SK-N-SH (cell line): ENCODE results near the gene CDC34. TPM values are rescaled to one million over a fixed set of nuclear protein-coding genes. Genes with fewer than 3 reads are reported as not detected.
A peak's percentile ranks its signal among the peaks of the same experiment; 100 is the strongest.

Experiments used
- CTCF ChIA-PET: fragments of 300-600, 350-600 bp; formaldehyde crosslinking; extraction: SDS; loops from one replicate; lab custom pipeline; 2021; lab: Yijun Ruan, JAX
- POLR2A ChIA-PET: fragments of 350-600 bp; sonication (Branson Sonifier 250); formaldehyde crosslinking; extraction: SDS; loops from one replicate; lab custom pipeline; 2020; ENCODE audit warnings: antibody characterized with exemption, inconsistent platforms; lab: Yijun Ruan, JAX
- DNase-seq: peaks from one replicate; pipeline ENCODE4 v3.0.0; 2012
- H2AFZ ChIP-seq: fragments of 200-600 bp; sonication (generic); 2 replicates; pipeline ENCODE4 v1.8.1; 2016; ENCODE audit warnings: antibody characterized with exemption, mild to moderate bottlenecking, low read depth
- H3F3A ChIP-seq: fragments of 200-600 bp; sonication (generic); replicated peaks from 2 replicates; pipeline ENCODE3; 2016; ENCODE audit warnings: antibody characterized with exemption, mild to moderate bottlenecking; ENCODE audit not compliant: insufficient read depth
- H3K27ac ChIP-seq, 2 experiments: fragments of 200-500 bp in 1 of 2; fragments of 200-600 bp in 1 of 2; sonication (Bioruptor generic) in 1 of 2; sonication (generic), shearing (Covaris generic) in 1 of 2; 2 replicates each; pipeline versions ENCODE4 v1.5.1 to v1.6.1; 2014 to 2016; ENCODE audit warnings: low read depth in 2 of 2, inconsistent platforms in 1 of 2, low read length in 1 of 2, mild to moderate bottlenecking in 1 of 2, mixed read lengths in 1 of 2
- H3K27me3 ChIP-seq: fragments of 200-600 bp; sonication (generic), shearing (Covaris generic); 2 replicates; pipeline ENCODE4 v1.6.1; 2016; ENCODE audit warnings: mixed run types; ENCODE audit not compliant: insufficient read depth
- H3K36me3 ChIP-seq, 2 experiments: fragments of 200-500 bp in 1 of 2; fragments of 200-600 bp in 1 of 2; sonication (Bioruptor generic) in 1 of 2; sonication (generic) in 1 of 2; replicated peaks in 1 of 2; 2 replicates each; pipeline versions ENCODE3 to v1.5.1; 2014 to 2016; ENCODE audit warnings: low read length in 1 of 2, mild to moderate bottlenecking in 1 of 2; ENCODE audit not compliant: insufficient read depth in 2 of 2, control insufficient read depth in 1 of 2
- H3K4me1 ChIP-seq, 2 experiments: fragments of 200-500 bp in 1 of 2; fragments of 200-600 bp in 1 of 2; sonication (Bioruptor generic) in 1 of 2; sonication (generic), shearing (Covaris generic) in 1 of 2; 2 replicates each; pipeline versions ENCODE4 v1.5.1 to v1.6.1; 2014 to 2016; ENCODE audit warnings: low read depth in 1 of 2, low read length in 1 of 2, mixed run types in 1 of 2; ENCODE audit not compliant: insufficient read depth in 2 of 2, control insufficient read depth in 1 of 2
- H3K4me2 ChIP-seq: fragments of 200-600 bp; sonication (generic), shearing (Covaris generic); 2 replicates; pipeline ENCODE4 v1.6.1; 2017; ENCODE audit warnings: mixed run types
- H3K4me3 ChIP-seq, 2 experiments: fragments of 200-500 bp in 1 of 2; fragments of 200-600 bp in 1 of 2; sonication (Bioruptor generic) in 1 of 2; sonication (generic), shearing (Covaris generic) in 1 of 2; 2 replicates each; pipeline versions ENCODE4 v1.5.1 to v1.8.1; 2014 to 2016; ENCODE audit warnings: low read depth in 2 of 2, inconsistent platforms in 1 of 2, low read length in 1 of 2, mild to moderate bottlenecking in 1 of 2, mixed read lengths in 1 of 2, moderate library complexity in 1 of 2
- H3K79me2 ChIP-seq: fragments of 200-600 bp; sonication (generic); 2 replicates; pipeline ENCODE4 v1.8.1; 2017; ENCODE audit warnings: mild to moderate bottlenecking; ENCODE audit not compliant: insufficient read depth
- H3K9ac ChIP-seq: fragments of 200-600 bp; sonication (generic); 2 replicates; pipeline ENCODE4 v1.6.1; 2017; ENCODE audit warnings: mixed run types
- H3K9me2 ChIP-seq: fragments of 200-600 bp; sonication (generic); 2 replicates; pipeline ENCODE4 v1.6.1; 2017; ENCODE audit warnings: mixed run types
- H3K9me3 ChIP-seq: fragments of 200-600 bp; sonication (generic); 2 replicates; pipeline ENCODE4 v1.6.1; 2017; ENCODE audit warnings: mixed run types, mild to moderate bottlenecking, moderate library complexity
- H4K20me1 ChIP-seq: fragments of 200-600 bp; sonication (generic); 2 replicates; pipeline ENCODE4 v1.6.1; 2017; ENCODE audit warnings: mild to moderate bottlenecking, mixed run types; ENCODE audit not compliant: insufficient read depth
- ELF1 ChIP-seq: IDR thresholded peaks from 2 replicates; pipeline ENCODE4 v1.4.0; 2012
- EP300 ChIP-seq, 2 experiments: IDR thresholded peaks; 2 replicates each; pipeline versions ENCODE4 v1.4.0 to v1.6.1; 2012; ENCODE audit warnings: borderline replicate concordance in 1 of 2, low read depth in 1 of 2, low read length in 1 of 2
- JUND ChIP-seq: IDR thresholded peaks from 2 replicates; pipeline ENCODE4 v1.4.0; 2012
- RCOR1 ChIP-seq: fragments of 150-350 bp; IDR thresholded peaks from 2 replicates; pipeline ENCODE4 v1.6.1; 2017; ENCODE audit warnings: antibody characterized with exemption, low read length
- RFX5 ChIP-seq: IDR thresholded peaks from 2 replicates; pipeline ENCODE4 v1.6.1; 2012; ENCODE audit warnings: mild to moderate bottlenecking, improper control_type of control experiment, low read length
- RXRA ChIP-seq: IDR thresholded peaks from 2 replicates; pipeline ENCODE4 v1.4.0; 2012; ENCODE audit warnings: low read depth, mild to moderate bottlenecking, borderline replicate concordance
- SIN3A ChIP-seq: IDR thresholded peaks from 2 replicates; pipeline ENCODE4 v1.6.1; 2012; ENCODE audit warnings: low read depth, mild to moderate bottlenecking, low read length, moderate library complexity, borderline replicate concordance
- TAF1 ChIP-seq: IDR thresholded peaks from 2 replicates; pipeline ENCODE4 v1.6.1; 2012; ENCODE audit warnings: low read depth, mild to moderate bottlenecking, low read length, moderate library complexity, borderline replicate concordance
- TEAD4 ChIP-seq: IDR thresholded peaks from 2 replicates; pipeline ENCODE4 v1.4.0; 2012; ENCODE audit warnings: mild to moderate bottlenecking, borderline replicate concordance; ENCODE audit not compliant: insufficient read depth
- YY1 ChIP-seq: IDR thresholded peaks from 2 replicates; pipeline ENCODE4 v1.4.0; 2012; ENCODE audit warnings: low read depth, mild to moderate bottlenecking
- WGBS: methylation state at CpG from one replicate; pipeline ENCODE4 v1.1.6; 2017; ENCODE audit warnings: low lambda C conversion rate; 5-methylcytosine and 5-hydroxymethylcytosine counted together
- polyA plus RNA-seq, 3 experiments: library from polyadenylated mRNA; depleted of rRNA; stranded (reverse); fragments of >200 nt; gene quantifications; 2 replicates each; pipeline ENCODE4 v1.2.3, GENCODE V29; 2012
- TF ChIP-seq, protein P1 (sequence below): IDR thresholded peaks from 2 replicates; pipeline ENCODE4 v1.4.0; 2012; ENCODE audit warnings: low read depth, borderline replicate concordance
- TF ChIP-seq, protein P2 (sequence below): fragments of 200-600 bp; sonication (generic); IDR thresholded peaks from 2 replicates; pipeline ENCODE4 v1.6.1; 2017; ENCODE audit warnings: antibody characterized with exemption, mild to moderate bottlenecking, moderate library complexity
- TF ChIP-seq, protein P3 (sequence below): fragments of 150-350 bp; IDR thresholded peaks from 2 replicates; pipeline ENCODE4 v1.6.1; 2017; ENCODE audit warnings: antibody characterized with exemption, low read length, low read depth, borderline replicate concordance
- TF ChIP-seq, protein P4 (sequence below): IDR thresholded peaks from 2 replicates; pipeline ENCODE4 v1.6.1; 2012; ENCODE audit warnings: mild to moderate bottlenecking, low read depth, low read length, moderate library complexity

The CDC34 gene
- polyA plus RNA-seq, 1 of the 3 experiments (the other 2 are of a cell fraction) = 96.7 TPM

DNA sequence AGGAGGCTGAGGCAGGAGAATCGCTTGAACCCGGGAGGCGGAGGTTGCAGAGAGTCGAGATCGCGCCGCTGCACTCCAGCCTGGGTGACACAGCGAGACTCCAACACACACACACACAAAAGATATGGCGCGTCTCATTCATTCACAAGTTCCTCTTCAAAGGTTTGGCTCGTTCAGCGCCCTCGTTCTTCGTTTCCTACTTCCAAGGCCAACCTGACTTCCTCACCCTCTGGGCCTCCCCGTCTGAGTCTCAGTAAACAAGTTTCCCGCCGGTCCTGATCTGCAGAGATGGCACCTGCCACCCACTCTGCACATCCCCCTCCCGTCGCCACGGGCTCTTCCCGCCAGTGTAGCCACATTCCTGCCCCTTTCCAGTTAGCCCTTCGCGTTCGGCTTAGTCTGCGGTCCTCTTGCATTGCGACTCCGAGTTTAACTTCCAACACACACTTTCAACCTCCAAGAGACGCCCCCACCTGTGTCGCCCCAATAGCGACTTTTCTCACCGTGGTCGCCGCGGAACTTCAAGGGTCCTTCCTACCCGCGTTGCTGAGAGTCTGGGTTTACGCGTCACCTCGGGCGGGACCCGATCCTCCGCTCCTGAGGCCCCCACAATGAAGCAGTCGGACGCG is 39.5 kb downstream of the CDC34 start:
- H3K9ac ChIP-seq = no peak overlapping the region
- H3K4me2 ChIP-seq = peak overlapping the region; percentile 74
- ChIA-PET CTCF (interaction anchor here (0.8 to 1.0 kb wide), 2 partner anchors 14 to 38 kb away, joined by 3 to 4 read pairs; no protein-coding TSS in a partner anchor), POLR2A (no interaction called here)
- H3K36me3 ChIP-seq = no peaks in the 10 kb centered on the region
- peak overlapping the region; percentile 50 to 95; a peak in 2 of 4 replicates for H3K4me3 ChIP-seq
- peak overlapping the region in 1 of 2 experiments; percentile 82; a peak in 1 of 4 replicates for H3K27ac ChIP-seq
- H4K20me1 ChIP-seq = peaks cover 29% of the 10 kb centered on the region
- TF ChIP-seq RCOR1 = no peak
- no peak for TF ChIP-seq RXRA
- TF ChIP-seq TAF1 = no peak
- TF ChIP-seq YY1 = no peak
- no peak for TF ChIP-seq SIN3A
- TF ChIP-seq, protein P1, sequence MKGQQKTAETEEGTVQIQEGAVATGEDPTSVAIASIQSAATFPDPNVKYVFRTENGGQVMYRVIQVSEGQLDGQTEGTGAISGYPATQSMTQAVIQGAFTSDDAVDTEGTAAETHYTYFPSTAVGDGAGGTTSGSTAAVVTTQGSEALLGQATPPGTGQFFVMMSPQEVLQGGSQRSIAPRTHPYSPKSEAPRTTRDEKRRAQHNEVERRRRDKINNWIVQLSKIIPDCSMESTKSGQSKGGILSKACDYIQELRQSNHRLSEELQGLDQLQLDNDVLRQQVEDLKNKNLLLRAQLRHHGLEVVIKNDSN = no peak
- TF ChIP-seq, protein P2, sequence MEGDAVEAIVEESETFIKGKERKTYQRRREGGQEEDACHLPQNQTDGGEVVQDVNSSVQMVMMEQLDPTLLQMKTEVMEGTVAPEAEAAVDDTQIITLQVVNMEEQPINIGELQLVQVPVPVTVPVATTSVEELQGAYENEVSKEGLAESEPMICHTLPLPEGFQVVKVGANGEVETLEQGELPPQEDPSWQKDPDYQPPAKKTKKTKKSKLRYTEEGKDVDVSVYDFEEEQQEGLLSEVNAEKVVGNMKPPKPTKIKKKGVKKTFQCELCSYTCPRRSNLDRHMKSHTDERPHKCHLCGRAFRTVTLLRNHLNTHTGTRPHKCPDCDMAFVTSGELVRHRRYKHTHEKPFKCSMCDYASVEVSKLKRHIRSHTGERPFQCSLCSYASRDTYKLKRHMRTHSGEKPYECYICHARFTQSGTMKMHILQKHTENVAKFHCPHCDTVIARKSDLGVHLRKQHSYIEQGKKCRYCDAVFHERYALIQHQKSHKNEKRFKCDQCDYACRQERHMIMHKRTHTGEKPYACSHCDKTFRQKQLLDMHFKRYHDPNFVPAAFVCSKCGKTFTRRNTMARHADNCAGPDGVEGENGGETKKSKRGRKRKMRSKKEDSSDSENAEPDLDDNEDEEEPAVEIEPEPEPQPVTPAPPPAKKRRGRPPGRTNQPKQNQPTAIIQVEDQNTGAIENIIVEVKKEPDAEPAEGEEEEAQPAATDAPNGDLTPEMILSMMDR = no peak
- no peak for TF ChIP-seq ELF1
- no peak for TF ChIP-seq TEAD4
- no peak for TF ChIP-seq RFX5
- TF ChIP-seq JUND = no peak
- no peak for TF ChIP-seq EP300 (IDR thresholded peaks at IDR 0.05; ENCODE audit: borderline replicate concordance in 1 of 2, low read depth in 1 of 2, low read length in 1 of 2)
- TF ChIP-seq, protein P3, sequence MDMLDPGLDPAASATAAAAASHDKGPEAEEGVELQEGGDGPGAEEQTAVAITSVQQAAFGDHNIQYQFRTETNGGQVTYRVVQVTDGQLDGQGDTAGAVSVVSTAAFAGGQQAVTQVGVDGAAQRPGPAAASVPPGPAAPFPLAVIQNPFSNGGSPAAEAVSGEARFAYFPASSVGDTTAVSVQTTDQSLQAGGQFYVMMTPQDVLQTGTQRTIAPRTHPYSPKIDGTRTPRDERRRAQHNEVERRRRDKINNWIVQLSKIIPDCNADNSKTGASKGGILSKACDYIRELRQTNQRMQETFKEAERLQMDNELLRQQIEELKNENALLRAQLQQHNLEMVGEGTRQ = no peak
- TF ChIP-seq, protein P4, sequence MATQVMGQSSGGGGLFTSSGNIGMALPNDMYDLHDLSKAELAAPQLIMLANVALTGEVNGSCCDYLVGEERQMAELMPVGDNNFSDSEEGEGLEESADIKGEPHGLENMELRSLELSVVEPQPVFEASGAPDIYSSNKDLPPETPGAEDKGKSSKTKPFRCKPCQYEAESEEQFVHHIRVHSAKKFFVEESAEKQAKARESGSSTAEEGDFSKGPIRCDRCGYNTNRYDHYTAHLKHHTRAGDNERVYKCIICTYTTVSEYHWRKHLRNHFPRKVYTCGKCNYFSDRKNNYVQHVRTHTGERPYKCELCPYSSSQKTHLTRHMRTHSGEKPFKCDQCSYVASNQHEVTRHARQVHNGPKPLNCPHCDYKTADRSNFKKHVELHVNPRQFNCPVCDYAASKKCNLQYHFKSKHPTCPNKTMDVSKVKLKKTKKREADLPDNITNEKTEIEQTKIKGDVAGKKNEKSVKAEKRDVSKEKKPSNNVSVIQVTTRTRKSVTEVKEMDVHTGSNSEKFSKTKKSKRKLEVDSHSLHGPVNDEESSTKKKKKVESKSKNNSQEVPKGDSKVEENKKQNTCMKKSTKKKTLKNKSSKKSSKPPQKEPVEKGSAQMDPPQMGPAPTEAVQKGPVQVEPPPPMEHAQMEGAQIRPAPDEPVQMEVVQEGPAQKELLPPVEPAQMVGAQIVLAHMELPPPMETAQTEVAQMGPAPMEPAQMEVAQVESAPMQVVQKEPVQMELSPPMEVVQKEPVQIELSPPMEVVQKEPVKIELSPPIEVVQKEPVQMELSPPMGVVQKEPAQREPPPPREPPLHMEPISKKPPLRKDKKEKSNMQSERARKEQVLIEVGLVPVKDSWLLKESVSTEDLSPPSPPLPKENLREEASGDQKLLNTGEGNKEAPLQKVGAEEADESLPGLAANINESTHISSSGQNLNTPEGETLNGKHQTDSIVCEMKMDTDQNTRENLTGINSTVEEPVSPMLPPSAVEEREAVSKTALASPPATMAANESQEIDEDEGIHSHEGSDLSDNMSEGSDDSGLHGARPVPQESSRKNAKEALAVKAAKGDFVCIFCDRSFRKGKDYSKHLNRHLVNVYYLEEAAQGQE = no peak
- no peak for DNase-seq
- peaks cover 10% of the 10 kb centered on the region for H3F3A ChIP-seq
- 24% methylated on average over 44 of the region's 45 CpGs for WGBS
- H3K9me3 ChIP-seq = no peaks in the 10 kb centered on the region
- peaks cover 35% of the 10 kb centered on the region for H3K79me2 ChIP-seq
- peak overlapping the region; percentile 88 for H2AFZ ChIP-seq
- no peaks in the 10 kb centered on the region for H3K27me3 ChIP-seq
- H3K4me1 ChIP-seq = peaks cover 14 to 30% of the 10 kb centered on the region in 2 experiments; a peak in 3 of 4 replicates
- H3K9me2 ChIP-seq = no peaks in the 10 kb centered on the region
